HG02943 (cell line): ENCODE results near the gene ZC3H10.
"Not testable (repeated sequence)": the region's sequence is repeated elsewhere in the genome, so short reads cannot be mapped to it uniquely, and the experiment has no call there.

Experiments used
- ATAC-seq: cut with Tn5 transposase; IDR thresholded peaks from one replicate; pipeline ENCODE4 v1.9.1; 2021; ENCODE audit warnings: mild to moderate bottlenecking, low read depth, moderate library complexity; ENCODE audit not compliant: unreplicated experiment

Gene ZC3H10

DNA sequence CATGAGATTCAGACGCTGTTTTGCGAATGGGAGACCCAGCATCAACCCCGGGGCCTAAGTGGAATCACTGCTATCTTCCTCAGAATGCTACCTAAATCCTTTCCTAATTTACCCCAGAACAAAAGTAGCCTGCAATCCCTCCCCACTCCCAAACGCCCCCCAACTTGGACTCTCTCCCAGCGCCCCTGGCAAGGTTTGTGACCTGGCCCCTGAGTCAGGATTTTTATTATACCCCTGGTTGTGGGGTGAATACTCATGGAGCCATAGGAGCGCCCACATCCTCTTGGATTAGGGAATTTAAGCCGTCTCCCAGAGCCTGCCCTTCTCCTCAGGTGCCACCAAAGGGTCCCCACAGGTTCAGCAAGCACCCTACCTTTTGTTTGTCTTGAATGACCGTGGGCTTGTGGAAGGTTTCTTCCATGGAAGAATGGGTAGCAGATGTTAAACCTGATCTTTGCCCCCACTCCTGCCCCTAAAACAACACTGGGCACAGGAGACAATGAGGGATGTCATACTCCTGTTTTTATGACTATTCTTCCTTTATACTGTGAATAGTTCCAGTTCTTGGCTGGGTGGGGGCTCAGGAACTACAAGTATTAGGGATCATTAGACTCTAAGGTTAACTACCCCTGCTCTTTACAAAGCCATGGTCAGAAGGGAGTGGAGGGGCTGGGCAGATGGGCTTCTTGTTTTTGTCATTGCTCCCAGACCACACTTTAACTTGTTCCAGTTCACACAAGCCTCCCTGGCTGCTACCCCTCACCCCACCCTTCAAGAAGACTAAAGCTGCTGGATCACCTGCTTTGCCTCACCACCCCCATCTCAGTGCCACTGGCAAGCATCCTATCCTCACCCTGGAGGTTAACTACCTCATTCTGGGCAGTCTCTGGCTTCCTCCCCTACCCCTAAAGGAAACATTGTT lies 35.0 kb downstream of the ZC3H10 start:
- ATAC-seq: no peak

DNA sequence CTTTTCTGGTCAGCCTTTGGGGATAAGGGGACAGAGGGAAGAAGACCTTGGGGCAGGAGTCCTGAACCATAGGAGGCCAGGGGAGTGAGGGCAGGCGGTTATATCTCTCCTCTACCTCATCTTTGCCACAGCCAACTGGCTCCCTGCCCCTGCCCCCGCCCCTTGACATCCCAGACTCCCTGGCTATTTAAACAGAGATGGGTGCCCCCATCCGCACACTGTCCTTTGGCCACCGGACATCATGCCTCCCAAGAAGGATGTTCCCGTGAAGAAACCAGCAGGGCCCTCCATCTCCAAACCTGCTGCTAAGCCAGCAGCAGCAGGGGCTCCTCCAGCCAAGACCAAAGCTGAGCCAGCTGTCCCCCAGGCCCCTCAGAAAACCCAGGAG lies 35.6 kb downstream of the ZC3H10 start:
- no peak for ATAC-seq

GRCh38 chr12:56154246-56154771 lies 36.2 kb downstream of the ZC3H10 start:
- no peak for ATAC-seq

DNA sequence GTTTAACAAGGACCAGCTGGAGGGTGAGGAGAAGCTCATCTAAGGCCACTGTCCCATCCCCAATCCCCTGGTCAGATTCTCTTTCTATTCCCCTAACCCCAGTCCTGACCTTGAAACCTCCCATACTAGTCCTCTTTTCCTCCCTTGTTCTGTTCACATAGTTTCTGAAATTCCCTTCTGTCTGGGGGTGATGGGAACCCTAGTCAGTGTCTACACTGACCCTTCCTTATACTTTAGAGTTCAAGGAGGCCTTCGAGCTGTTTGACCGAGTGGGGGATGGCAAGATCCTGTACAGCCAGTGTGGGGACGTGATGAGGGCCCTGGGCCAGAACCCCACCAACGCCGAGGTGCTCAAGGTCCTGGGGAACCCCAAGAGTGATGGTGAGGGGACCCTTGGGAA lies 36.8 kb downstream of the ZC3H10 start:
- ATAC-seq: no peak

DNA sequence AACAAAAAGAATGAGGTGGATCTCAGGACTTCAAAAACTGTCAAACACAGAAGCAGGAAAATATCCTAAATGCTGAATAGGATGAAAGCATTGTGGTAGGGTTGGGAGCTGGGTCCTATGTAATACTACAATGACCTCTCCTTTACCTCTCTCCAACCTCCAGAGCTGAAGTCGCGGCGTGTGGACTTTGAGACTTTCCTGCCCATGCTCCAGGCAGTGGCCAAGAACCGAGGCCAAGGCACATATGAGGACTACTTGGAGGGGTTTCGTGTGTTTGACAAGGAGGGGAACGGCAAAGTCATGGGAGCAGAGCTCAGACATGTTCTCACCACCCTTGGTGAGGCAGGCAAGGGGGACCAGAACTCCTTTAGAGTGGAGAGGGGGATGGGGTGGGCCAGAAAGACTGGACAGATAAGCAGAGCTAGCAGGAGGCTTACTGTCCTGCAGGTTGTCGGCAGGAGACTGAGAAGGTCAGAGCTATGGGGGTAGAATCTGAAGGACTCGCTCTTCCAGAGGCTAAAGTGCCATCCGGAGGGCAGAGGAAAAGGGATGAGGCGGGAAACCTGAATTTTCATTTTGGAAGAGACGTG lies 37.3 kb downstream of the ZC3H10 start:
- no peak for ATAC-seq

- not testable (repeated sequence) for ATAC-seq
These were observed 38.6 kb downstream of the ZC3H10 start for GRCh38 chr12:56156464-56157200.

DNA sequence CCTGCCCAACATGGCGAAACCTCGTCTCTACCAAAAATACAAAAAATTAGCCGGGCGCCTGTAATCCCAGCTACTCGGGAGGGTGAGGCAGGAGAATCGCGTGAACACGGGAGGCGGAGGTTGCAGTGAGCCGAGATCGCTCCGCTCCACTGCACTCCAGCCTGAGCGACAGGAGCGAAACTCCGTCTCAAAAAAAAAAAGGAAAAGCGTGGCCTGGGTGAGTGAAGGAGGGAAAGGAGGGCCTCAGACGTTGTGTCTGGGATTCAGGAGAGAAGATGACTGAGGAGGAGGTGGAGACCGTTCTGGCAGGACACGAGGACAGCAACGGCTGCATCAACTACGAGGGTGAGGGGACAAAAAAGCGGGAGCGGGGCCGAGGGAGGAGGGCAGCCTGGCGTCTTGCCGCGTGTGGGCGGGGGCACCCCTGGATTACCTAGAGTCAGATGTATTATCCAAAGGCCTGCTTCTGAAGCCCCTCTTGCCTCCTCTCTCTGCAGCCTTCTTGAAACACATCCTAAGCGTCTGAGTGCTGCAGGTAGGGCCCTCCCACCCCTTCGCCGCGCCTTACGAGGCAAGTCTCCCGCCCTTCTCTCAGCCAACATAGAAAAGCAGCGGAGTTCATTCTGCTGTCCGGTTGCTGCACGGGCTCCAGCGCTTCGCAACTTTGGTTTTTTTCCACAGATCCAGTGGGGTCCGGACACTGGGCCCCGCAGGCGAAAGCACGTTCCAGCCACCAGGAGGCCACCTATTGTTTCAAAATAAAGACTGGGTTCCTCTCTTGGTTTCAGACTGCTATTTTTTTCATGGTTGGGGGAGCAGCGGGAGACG lies 39.3 kb downstream of the ZC3H10 start:
- peak; percentile 28 for ATAC-seq

- peak; percentile 75 for ATAC-seq
These were observed 40.2 kb downstream of the ZC3H10 start, which contains the start of gene MYL6 for GRCh38 chr12:56158029-56158925. TSS of gene MYL6 (plus strand) at chr12:56158359. CDS start at chr12:56158402, 43 bp downstream.

- ATAC-seq: no peak
These were observed 40.9 kb downstream of the ZC3H10 start for GRCh38 chr12:56158926-56159461.

DNA sequence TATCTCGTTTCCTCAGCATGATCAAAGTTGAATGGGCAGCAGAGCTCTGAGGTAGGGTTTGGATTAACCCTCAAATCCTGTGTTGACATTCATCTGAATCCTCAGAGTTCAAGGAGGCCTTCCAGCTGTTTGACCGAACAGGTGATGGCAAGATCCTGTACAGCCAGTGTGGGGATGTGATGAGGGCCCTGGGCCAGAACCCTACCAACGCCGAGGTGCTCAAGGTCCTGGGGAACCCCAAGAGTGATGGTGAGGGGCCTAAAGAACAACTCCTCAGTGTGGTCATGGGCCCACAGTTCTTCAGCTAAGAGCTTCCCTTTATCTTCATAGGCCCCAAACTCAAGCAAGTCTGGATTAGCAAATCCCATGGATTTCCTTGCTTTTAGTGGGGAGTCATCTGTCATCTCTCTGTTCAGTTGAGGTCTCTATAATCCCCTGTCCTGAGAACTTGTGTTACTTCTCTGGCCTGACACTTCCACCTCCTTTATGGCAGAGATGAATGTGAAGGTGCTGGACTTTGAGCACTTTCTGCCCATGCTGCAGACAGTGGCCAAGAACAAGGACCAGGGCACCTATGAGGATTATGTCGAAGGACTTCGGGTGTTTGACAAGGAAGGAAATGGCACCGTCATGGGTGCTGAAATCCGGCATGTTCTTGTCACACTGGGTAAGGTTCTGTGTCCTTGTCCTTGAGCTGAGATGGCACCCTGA lies 41.6 kb downstream of the ZC3H10 start:
- ATAC-seq: no peak

DNA sequence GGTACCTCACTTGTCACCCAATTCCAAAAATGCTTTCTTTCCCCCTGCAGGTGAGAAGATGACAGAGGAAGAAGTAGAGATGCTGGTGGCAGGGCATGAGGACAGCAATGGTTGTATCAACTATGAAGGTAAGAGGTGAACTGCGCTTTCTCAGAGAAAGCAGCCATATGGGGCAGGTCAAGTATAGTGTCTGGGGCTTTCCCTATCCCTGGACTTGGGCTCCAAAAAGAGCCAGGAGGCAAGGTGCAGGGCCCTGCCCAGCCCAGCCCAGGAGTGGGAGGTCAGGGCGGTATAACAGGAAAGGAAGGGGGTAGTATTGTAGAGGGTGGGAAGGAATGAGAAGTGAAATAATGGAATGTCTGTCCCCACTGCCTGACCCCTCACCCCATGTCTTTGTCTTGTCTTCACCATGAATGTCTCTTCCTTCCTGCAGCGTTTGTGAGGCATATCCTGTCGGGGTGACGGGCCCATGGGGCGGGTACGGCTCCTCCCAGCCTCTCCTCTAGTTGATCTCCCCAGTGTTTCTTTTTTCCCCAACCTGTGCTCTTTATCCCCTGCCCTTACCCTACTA lies 42.2 kb downstream of the ZC3H10 start:
- no peak for ATAC-seq

DNA sequence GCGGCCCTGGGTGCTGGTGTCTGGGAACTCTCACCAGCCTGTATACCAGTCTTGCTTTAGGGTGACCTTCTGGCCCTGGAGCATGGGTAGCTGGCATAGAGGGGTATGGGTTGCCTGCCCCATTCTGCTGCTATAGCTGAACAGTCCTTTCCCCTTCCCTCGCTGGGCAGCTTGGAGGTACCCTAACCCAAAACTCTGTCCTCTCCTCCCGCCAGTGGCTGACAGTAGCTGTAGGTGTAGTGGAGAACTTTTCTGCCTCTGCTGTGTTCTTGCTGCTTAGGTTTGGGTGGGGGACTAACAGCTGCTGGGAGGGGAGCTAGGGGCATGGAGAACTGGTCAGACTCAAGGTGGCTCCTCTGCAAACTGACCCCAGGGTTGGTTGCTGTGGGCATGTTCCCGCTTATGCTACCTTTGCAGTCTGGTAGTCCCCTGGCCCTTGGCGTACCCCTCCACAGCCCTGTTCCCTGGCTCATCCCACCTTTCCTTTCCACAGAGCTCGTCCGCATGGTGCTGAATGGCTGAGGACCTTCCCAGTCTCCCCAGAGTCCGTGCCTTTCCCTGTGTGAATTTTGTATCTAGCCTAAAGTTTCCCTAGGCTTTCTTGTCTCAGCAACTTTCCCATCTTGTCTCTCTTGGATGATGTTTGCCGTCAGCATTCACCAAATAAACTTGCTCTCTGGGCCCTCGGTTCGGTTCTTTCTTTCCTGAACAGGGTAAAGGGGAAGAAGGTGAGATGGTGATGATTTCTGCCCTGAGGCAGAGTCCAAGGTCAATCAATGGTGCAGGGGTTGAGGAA lies 43.0 kb downstream of the ZC3H10 start:
- ATAC-seq: no peak

- ATAC-seq: no peak
These were observed 43.8 kb downstream of the ZC3H10 start for GRCh38 chr12:56161690-56162351.

GRCh38 chr12:56162468-56163290 lies 44.6 kb downstream of the ZC3H10 start:
- ATAC-seq: no peak

GRCh38 chr12:56163533-56164344 lies 45.7 kb downstream of the ZC3H10 start:
- ATAC-seq: no peak
